WTC11 (cell line): ENCODE measurements around the gene CEP104.

ENCODE experiments used
- CREB1 ChIP-seq: sonication (generic); formaldehyde crosslinking; IDR thresholded peaks from 2 replicates; pipeline ENCODE4 v1.8.0; 2023; ENCODE audit warnings: mild to moderate bottlenecking, missing genetic modification reagents
- CTCF ChIP-seq: fragments of 200-600 bp; IDR thresholded peaks from 2 replicates; pipeline ENCODE4 v1.8.0; 2022; ENCODE audit warnings: antibody characterized with exemption
- ESRRA ChIP-seq: sonication (generic); formaldehyde crosslinking; IDR thresholded peaks from 2 replicates; pipeline ENCODE4 v1.8.1; 2022; ENCODE audit warnings: mild to moderate bottlenecking, missing genetic modification reagents, borderline replicate concordance
- SMAD3 ChIP-seq: sonication (generic); formaldehyde crosslinking; IDR thresholded peaks from 2 replicates; pipeline ENCODE4 v1.8.0; 2022; ENCODE audit warnings: missing genetic modification reagents, mild to moderate bottlenecking, borderline replicate concordance
- ZNF423 ChIP-seq: fragments of 250-450 bp; sonication (Bioruptor Pico); IDR thresholded peaks from 2 replicates; pipeline ENCODE4 v2.1.2; 2022; ENCODE audit warnings: mild to moderate bottlenecking, moderate library complexity
- ZNF671 ChIP-seq: fragments of 250-450 bp; sonication (Bioruptor Pico); IDR thresholded peaks from 2 replicates; pipeline ENCODE4 v1.8.0; 2021; ENCODE audit warnings: mild to moderate bottlenecking
- TF ChIP-seq, protein P1 (sequence below): sonication (generic); formaldehyde crosslinking; IDR thresholded peaks from 2 replicates; pipeline ENCODE4 v1.8.1; 2022; ENCODE audit warnings: low read depth, missing genetic modification reagents, borderline replicate concordance
- TF ChIP-seq, protein P2 (sequence below): sonication (generic); formaldehyde crosslinking; IDR thresholded peaks from 2 replicates; pipeline ENCODE4 v1.8.0; 2022; ENCODE audit warnings: mild to moderate bottlenecking, missing genetic modification reagents
- TF ChIP-seq, protein P3 (sequence below): sonication (generic); formaldehyde crosslinking; IDR thresholded peaks from 2 replicates; pipeline ENCODE4 v1.8.1; 2023; ENCODE audit warnings: mild to moderate bottlenecking, missing genetic modification reagents
- TF ChIP-seq, protein P4 (sequence below): sonication (generic); formaldehyde crosslinking; conservative IDR thresholded peaks from 2 replicates; pipeline ENCODE4 v1.8.1; 2022; ENCODE audit warnings: mild to moderate bottlenecking, missing genetic modification reagents

- TF ChIP-seq, protein P1, sequence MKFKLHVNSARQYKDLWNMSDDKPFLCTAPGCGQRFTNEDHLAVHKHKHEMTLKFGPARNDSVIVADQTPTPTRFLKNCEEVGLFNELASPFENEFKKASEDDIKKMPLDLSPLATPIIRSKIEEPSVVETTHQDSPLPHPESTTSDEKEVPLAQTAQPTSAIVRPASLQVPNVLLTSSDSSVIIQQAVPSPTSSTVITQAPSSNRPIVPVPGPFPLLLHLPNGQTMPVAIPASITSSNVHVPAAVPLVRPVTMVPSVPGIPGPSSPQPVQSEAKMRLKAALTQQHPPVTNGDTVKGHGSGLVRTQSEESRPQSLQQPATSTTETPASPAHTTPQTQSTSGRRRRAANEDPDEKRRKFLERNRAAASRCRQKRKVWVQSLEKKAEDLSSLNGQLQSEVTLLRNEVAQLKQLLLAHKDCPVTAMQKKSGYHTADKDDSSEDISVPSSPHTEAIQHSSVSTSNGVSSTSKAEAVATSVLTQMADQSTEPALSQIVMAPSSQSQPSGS (CRISPR knock-in tag), result no peak
- TF ChIP-seq CTCF (no peak), CREB1 (CRISPR knock-in tag) (no peak), ZNF671 (CRISPR knock-in tag) (no peak), ESRRA (no peak), ZNF423 (no peak), SMAD3 (no peak)
- TF ChIP-seq, protein P2, sequence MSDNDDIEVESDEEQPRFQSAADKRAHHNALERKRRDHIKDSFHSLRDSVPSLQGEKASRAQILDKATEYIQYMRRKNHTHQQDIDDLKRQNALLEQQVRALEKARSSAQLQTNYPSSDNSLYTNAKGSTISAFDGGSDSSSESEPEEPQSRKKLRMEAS, result no peak
- TF ChIP-seq, protein P3, sequence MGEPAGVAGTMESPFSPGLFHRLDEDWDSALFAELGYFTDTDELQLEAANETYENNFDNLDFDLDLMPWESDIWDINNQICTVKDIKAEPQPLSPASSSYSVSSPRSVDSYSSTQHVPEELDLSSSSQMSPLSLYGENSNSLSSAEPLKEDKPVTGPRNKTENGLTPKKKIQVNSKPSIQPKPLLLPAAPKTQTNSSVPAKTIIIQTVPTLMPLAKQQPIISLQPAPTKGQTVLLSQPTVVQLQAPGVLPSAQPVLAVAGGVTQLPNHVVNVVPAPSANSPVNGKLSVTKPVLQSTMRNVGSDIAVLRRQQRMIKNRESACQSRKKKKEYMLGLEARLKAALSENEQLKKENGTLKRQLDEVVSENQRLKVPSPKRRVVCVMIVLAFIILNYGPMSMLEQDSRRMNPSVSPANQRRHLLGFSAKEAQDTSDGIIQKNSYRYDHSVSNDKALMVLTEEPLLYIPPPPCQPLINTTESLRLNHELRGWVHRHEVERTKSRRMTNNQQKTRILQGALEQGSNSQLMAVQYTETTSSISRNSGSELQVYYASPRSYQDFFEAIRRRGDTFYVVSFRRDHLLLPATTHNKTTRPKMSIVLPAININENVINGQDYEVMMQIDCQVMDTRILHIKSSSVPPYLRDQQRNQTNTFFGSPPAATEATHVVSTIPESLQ (CRISPR knock-in tag), result no peak
- TF ChIP-seq, protein P4, sequence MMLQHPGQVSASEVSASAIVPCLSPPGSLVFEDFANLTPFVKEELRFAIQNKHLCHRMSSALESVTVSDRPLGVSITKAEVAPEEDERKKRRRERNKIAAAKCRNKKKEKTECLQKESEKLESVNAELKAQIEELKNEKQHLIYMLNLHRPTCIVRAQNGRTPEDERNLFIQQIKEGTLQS (CRISPR knock-in tag), result no peak
Observed at GRCh38 chr1:3892748-3893147, 35.7 kb upstream of the CEP104 start.
